Activated naive CD4-positive, alpha-beta T cell treated with anti-CD3 and anti-CD28 coated beads, Interleukin-2, amount 50 U/mL, for 24 hours (primary cell): ENCODE results near the gene A1BG.
"Not testable (repeated sequence)": the region's sequence is repeated elsewhere in the genome, so short reads cannot be mapped to it uniquely, and the experiment has no call there.

Experiments
- H3K27ac Mint-ChIP-seq: one replicate; pipeline ENCODE4 v1.8.0; 2021; ENCODE audit warnings: mild to moderate bottlenecking, mixed read lengths
- H3K27me3 Mint-ChIP-seq: one replicate; pipeline ENCODE4 v1.8.0; 2021; ENCODE audit warnings: mixed read lengths
- H3K36me3 Mint-ChIP-seq: one replicate; pipeline ENCODE4 v1.8.0; 2021; ENCODE audit warnings: mixed read lengths
- H3K4me1 Mint-ChIP-seq: one replicate; pipeline ENCODE4 v1.8.0; 2021; ENCODE audit warnings: mixed read lengths
- H3K4me3 Mint-ChIP-seq: one replicate; pipeline ENCODE4 v1.8.0; 2021; ENCODE audit warnings: mild to moderate bottlenecking, mixed read lengths
- H3K9me3 Mint-ChIP-seq: one replicate; pipeline ENCODE4 v1.8.0; 2021; ENCODE audit warnings: mixed read lengths

Gene A1BG

DNA sequence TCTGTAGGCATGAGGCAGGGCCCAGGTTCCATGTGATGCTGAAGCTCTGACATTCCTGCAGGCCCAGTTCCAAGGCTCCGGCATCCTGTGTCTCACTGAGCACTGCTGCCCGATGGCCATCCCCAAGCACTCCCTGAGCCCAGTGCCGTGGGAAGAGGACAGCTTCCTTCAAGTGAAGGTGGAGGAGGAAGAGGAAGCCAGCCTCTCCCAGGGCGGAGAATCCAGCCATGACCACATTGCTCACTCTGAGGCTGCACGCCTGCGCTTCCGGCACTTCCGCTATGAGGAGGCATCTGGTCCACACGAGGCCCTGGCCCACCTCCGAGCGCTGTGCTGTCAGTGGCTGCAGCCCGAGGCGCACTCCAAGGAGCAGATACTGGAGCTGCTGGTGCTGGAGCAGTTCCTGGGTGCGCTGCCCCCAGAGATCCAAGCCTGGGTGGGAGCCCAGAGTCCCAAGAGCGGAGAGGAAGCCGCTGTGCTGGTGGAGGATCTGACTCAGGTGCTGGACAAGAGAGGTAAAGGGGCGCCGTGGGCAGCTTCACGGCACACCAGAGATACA, 18.5 kb downstream of the A1BG start:
- H3K27ac Mint-ChIP-seq, result no peak overlapping the region
- no peaks in the 10 kb centered on the region for H3K4me1 Mint-ChIP-seq
- H3K36me3 Mint-ChIP-seq, result peaks cover 9% of the 10 kb centered on the region
- H3K27me3 Mint-ChIP-seq, result no peaks in the 10 kb centered on the region
- H3K9me3 Mint-ChIP-seq, result no peaks in the 10 kb centered on the region
- H3K4me3 Mint-ChIP-seq, result no peak overlapping the region

GRCh38 chr19:58332697-58333096, 20.6 kb downstream of the A1BG start:
- Mint-ChIP-seq H3K27me3 (no peaks in the 10 kb centered on the region), H3K27ac (no peak overlapping the region), H3K36me3 (peaks cover 5% of the 10 kb centered on the region), H3K4me3 (no peak overlapping the region), H3K4me1 (no peaks in the 10 kb centered on the region), H3K9me3 (no peaks in the 10 kb centered on the region)

GRCh38 chr19:58330458-58330857, 22.8 kb downstream of the A1BG start:
- Mint-ChIP-seq H3K4me1 (no peaks in the 10 kb centered on the region), H3K27me3 (no peaks in the 10 kb centered on the region)

DNA sequence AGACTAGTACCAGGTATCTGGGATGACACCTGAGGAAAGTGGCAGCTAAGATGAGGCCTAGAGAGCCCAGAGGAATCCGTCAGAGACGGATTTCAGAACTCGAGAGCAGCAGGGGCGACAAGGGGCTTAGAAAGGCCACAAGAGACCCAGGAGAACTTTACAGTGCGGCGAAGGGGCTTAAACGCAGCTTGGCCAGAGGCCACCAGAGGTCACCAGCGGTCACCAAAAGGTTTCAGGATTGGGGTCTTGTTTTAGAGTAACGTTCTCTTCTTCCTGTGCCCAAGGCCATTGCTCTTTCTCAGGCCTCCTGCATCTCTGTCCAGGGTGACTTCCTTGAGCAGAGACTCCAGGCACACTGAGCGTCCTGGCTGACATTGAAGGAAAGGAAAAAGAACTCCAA, 24.3 kb downstream of the A1BG start:
- H3K27ac Mint-ChIP-seq, result no peak overlapping the region
- peaks cover 2% of the 10 kb centered on the region for H3K36me3 Mint-ChIP-seq
- no peaks in the 10 kb centered on the region for H3K9me3 Mint-ChIP-seq
- H3K27me3 Mint-ChIP-seq, result no peaks in the 10 kb centered on the region
- H3K4me1 Mint-ChIP-seq, result no peaks in the 10 kb centered on the region
- no peak overlapping the region for H3K4me3 Mint-ChIP-seq

More at GRCh38 chr19:58330458-58330857, 22.8 kb downstream of the A1BG start:
- Mint-ChIP-seq H3K9me3 (no peaks in the 10 kb centered on the region), H3K27ac (no peak overlapping the region), H3K4me3 (no peak overlapping the region), H3K36me3 (peaks cover 3% of the 10 kb centered on the region)

DNA sequence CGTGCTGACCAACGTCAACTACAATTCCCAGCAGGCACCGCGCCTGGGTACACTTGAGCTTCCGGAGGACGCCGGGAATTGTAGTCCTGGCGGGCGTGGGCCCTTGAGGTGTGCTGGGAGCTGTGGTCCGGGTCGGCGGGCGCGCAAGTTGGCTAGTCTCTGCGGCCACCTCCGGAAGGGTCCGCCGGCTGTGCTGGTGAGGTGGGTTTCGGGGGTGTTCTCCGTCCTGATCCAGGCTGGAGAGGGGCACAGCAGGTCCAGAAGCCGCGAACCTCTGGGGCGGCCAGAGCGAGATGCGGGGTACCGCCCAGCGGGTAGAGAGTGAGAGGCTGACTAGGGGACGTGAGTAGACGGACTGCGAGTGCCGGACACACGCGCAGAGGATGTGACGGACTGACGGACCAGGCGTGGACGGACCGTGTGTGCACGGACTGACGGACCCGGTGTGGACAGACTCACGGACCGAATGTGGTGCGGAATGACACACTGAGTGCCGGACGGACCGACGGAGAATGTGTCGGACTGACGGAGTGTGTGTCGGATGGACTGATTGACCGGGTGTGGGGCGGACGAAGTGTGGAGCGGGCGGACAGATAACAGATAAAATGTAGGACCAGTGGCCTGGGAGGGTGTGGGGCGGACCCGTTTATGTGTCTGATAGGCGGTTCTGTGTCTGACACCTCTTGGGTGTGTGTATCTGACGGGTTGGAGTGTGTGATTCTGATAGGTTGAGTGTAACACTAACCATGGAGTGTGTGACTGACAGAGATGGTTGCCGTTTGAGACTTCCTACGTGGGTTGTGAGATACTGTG, 26.2 kb downstream of the A1BG start, which contains the start of gene ZSCAN22:
ZSCAN22 (plus strand) TSS at position 81 of the 813 bp plus-strand sequence. CDS start 7,809 bp downstream, outside the sequence.
- no peaks in the 10 kb centered on the region for H3K9me3 Mint-ChIP-seq
- H3K27ac Mint-ChIP-seq, result no peak within 1 kb of the TSS
- H3K27me3 Mint-ChIP-seq, result no peaks in the 10 kb centered on the region
- H3K4me3 Mint-ChIP-seq, result no peak within 1 kb of the TSS
- no peaks in the 10 kb centered on the region for H3K4me1 Mint-ChIP-seq
- H3K36me3 Mint-ChIP-seq, result peaks cover 4% of the 10 kb centered on the region

DNA sequence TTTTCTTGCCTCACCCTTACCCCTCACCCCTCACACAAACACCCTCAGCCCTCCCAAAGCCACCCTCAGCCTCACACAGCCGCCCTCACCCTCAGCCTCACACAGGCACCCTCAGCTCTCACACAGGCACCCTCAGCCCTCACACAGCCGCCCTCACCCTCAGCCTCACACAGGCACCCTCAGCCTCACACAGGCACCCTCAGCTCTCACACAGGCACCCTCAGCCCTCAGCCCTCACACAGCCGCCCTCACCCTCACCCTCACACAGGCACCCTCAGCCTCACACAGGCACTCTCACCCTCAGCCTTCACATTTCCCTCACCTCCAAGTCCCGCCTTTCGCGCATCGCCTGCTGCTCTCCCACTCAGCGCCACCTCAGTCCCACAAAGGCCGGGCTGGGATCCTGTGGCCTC, 26.8 kb downstream of the A1BG start:
- no peaks in the 10 kb centered on the region for H3K27me3 Mint-ChIP-seq
- no peak overlapping the region for H3K27ac Mint-ChIP-seq
- H3K36me3 Mint-ChIP-seq, result peaks cover 4% of the 10 kb centered on the region
- H3K4me3 Mint-ChIP-seq, result no peak overlapping the region
- no peaks in the 10 kb centered on the region for H3K4me1 Mint-ChIP-seq
- H3K9me3 Mint-ChIP-seq, result no peaks in the 10 kb centered on the region

DNA sequence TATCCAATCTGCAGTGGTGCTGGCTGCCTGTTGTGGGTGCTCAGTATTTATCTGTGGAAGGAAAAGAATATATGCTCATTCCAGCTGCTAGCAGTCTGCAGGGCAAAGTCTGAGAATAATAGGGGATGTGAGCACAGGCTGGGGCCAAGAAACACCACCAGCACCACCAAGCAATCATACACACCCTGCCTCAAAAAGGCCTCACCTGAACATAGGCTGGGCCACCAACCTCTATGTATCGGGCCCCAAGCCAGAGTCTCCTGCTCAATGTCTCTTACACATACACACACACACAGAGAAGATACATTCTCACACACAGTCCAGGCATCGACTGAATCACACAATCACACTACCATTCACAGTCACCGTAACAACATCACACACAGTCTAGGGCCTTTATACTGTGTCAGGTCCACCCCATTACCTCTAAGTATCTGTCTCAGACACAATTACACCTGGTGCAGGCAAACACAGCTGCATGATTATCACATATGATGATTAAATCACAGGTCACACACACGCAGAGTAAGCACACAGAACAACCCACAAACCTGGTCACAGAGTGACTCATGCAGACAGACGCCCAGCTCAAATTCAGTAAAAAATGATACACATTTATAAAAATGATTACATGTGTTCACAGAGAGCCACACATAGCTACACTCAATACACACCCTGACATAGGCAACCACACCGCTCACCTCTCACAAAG, 27.8 kb downstream of the A1BG start:
- H3K36me3 Mint-ChIP-seq, result peaks cover 4% of the 10 kb centered on the region
- H3K27me3 Mint-ChIP-seq, result no peaks in the 10 kb centered on the region
- H3K4me3 Mint-ChIP-seq, result no peak overlapping the region
- no peaks in the 10 kb centered on the region for H3K4me1 Mint-ChIP-seq
- no peak overlapping the region for H3K27ac Mint-ChIP-seq
- H3K9me3 Mint-ChIP-seq, result no peaks in the 10 kb centered on the region

DNA sequence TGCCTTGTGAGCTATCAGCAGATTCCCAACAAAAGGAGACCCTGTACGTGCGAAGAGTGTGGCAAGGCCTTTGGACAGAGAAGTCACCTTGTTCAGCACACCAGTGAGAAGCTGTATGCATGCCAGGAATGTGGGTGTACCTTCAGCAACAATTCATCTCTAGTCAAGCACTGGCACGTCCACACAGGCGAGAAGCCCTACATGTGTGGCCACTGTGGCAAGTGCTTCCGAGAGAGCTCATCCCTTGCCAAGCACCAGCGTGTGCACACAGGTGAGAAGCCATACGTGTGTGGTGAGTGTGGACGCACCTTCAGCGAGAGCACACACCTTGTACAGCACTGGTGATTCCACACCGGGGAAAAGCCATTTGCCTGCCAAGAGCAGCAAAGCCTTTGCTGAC, 34.1 kb downstream of the A1BG start:
- Mint-ChIP-seq H3K9me3 (no peaks in the 10 kb centered on the region), H3K4me3 (no peak overlapping the region), H3K27ac (no peak overlapping the region), H3K27me3 (no peaks in the 10 kb centered on the region), H3K4me1 (no peaks in the 10 kb centered on the region), H3K36me3 (peaks cover 10% of the 10 kb centered on the region)

DNA sequence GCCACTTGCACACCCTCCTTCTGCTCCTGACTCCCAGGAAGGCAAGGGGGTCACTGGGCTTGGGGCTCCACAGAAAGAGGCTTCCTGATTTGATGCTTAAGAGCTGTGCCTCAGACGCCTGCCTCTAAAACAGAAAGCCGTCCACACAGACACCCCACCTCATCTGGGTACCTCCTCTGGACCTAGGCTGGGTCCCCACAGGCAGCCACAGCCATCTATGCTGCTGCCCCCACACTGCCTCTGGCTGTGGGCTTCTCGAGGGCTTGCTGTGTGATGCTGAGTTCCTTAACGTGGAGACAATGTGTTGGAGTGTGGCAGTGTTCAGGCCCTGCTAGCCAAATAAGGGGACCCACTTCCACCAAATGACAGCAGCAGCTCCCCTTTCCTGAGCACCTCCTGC, 35.0 kb downstream of the A1BG start:
- H3K27ac Mint-ChIP-seq, result no peak overlapping the region
- H3K4me3 Mint-ChIP-seq, result no peak overlapping the region
- peaks cover 13% of the 10 kb centered on the region for H3K36me3 Mint-ChIP-seq
- H3K27me3 Mint-ChIP-seq, result no peaks in the 10 kb centered on the region
- no peaks in the 10 kb centered on the region for H3K4me1 Mint-ChIP-seq
- H3K9me3 Mint-ChIP-seq, result no peaks in the 10 kb centered on the region

GRCh38 chr19:58317476-58318072, 35.7 kb downstream of the A1BG start:
- no peak overlapping the region for H3K27ac Mint-ChIP-seq
- H3K4me3 Mint-ChIP-seq, result no peak overlapping the region
- peaks cover 15% of the 10 kb centered on the region for H3K36me3 Mint-ChIP-seq
- no peaks in the 10 kb centered on the region for H3K4me1 Mint-ChIP-seq
- H3K9me3 Mint-ChIP-seq, result no peaks in the 10 kb centered on the region
- H3K27me3 Mint-ChIP-seq, result no peaks in the 10 kb centered on the region

- H3K9me3 Mint-ChIP-seq, result no peaks in the 10 kb centered on the region
- H3K4me3 Mint-ChIP-seq, result no peak overlapping the region
- peaks cover 27% of the 10 kb centered on the region for H3K36me3 Mint-ChIP-seq
- H3K27ac Mint-ChIP-seq, result no peak overlapping the region
- H3K4me1 Mint-ChIP-seq, result peaks cover 3% of the 10 kb centered on the region
- no peaks in the 10 kb centered on the region for H3K27me3 Mint-ChIP-seq
Measured at GRCh38 chr19:58315580-58315979, 37.7 kb downstream of the A1BG start.

- Mint-ChIP-seq H3K4me3 (no peak overlapping the region), H3K9me3 (no peaks in the 10 kb centered on the region), H3K27ac (no peak overlapping the region), H3K4me1 (peaks cover 35% of the 10 kb centered on the region), H3K27me3 (no peaks in the 10 kb centered on the region), H3K36me3 (peaks cover 54% of the 10 kb centered on the region)
Measured at GRCh38 chr19:58311345-58311865, 41.9 kb downstream of the A1BG start.

DNA sequence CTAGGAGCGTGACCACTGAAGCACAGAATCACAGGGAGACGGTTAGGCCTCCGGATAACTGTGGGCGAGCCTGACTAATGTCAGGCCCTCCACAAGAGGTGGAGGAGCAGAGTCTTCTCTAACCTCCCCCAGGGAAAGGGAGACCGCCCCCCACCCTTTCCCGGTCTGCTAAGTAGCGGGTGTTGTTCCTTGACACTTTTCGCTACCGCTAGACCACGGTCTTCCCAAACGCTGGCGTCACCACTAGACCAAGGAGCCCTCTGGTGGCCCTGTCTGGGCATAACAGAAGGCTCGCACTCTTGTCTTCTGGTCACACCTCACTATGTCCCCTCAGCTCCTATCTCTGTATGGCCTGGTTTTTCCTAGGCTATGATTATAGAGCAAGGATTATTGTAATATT, 42.6 kb downstream of the A1BG start:
- peaks cover 41% of the 10 kb centered on the region for H3K4me1 Mint-ChIP-seq
- not testable (repeated sequence) for H3K9me3 Mint-ChIP-seq, H3K27me3 Mint-ChIP-seq, H3K4me3 Mint-ChIP-seq, H3K27ac Mint-ChIP-seq
- H3K36me3 Mint-ChIP-seq, result peaks cover 56% of the 10 kb centered on the region

- Mint-ChIP-seq H3K36me3 (peaks cover 50% of the 10 kb centered on the region), H3K4me1 (peaks cover 56% of the 10 kb centered on the region), H3K4me3 (peak overlapping the region; percentile 36), H3K27ac (no peak overlapping the region), H3K27me3 (no peaks in the 10 kb centered on the region), H3K9me3 (no peaks in the 10 kb centered on the region)
Measured at GRCh38 chr19:58307736-58308135, 45.6 kb downstream of the A1BG start.

- peaks cover 47% of the 10 kb centered on the region for H3K36me3 Mint-ChIP-seq
- no peaks in the 10 kb centered on the region for H3K27me3 Mint-ChIP-seq
- H3K4me3 Mint-ChIP-seq, result peak overlapping the region; percentile 100
- peaks cover 53% of the 10 kb centered on the region for H3K4me1 Mint-ChIP-seq
- no peaks in the 10 kb centered on the region for H3K9me3 Mint-ChIP-seq
- peak overlapping the region; percentile 62 for H3K27ac Mint-ChIP-seq
Measured at GRCh38 chr19:58305932-58306323, 47.4 kb downstream of the A1BG start.
